ENCODE measurements around the gene GNL2. TPM values are rescaled to one million over a fixed set of nuclear protein-coding genes. Genes with fewer than 3 reads are reported as not detected.

The GNL2 gene
- total and polyA plus RNA-seq, 11 donors = 19.4 to 76.7 (median 25.1) TPM

- peaks cover 0 to 51% (median 9%) of the 10 kb centered on the region in 9 donors for H3K27me3 ChIP-seq
- ATAC-seq (no peak), DNase-seq (no peak)
- H3K4me3 ChIP-seq = no peak overlapping the region
- no peaks in the 10 kb centered on the region for H3K9me3 ChIP-seq
- TF ChIP-seq CTCF (IDR thresholded peaks at IDR 0.05) (no peak), POLR2A (IDR thresholded peaks at IDR 0.05) (no peak)
- no peaks in the 10 kb centered on the region for H3K36me3 ChIP-seq
- peaks cover 0 to 4% (median 0%) of the 10 kb centered on the region in 12 donors for H3K4me1 ChIP-seq
- intact Hi-C loops (cut with DNase I) = loop anchor here in 2 of 10 donors (10.0 kb wide), 1 partner anchor 1225 kb away; no protein-coding TSS in a partner anchor
- 59 to 72% (median 68%) methylated on average over 2 of the region's 2 CpGs for WGBS, 4 donors
- no peak overlapping the region for H3K27ac ChIP-seq
Observed at GRCh38 chr1:37609994-37610393, 14.3 kb upstream of the GNL2 start.

- DNase-seq (no peak), ATAC-seq (no peak)
- H3K4me1 ChIP-seq = peaks cover 0 to 4% (median 0%) of the 10 kb centered on the region in 12 donors
- H3K27ac ChIP-seq = no peak overlapping the region
- H3K36me3 ChIP-seq = no peaks in the 10 kb centered on the region
- intact Hi-C loops (cut with DNase I) = loop anchor here in 2 of 10 donors (10.0 kb wide), 1 partner anchor 1226 kb away; no protein-coding TSS in a partner anchor
- H3K9me3 ChIP-seq = no peaks in the 10 kb centered on the region
- no peak overlapping the region for H3K4me3 ChIP-seq
- no peak for TF ChIP-seq POLR2A (IDR thresholded peaks at IDR 0.05)
- no peak for TF ChIP-seq CTCF (IDR thresholded peaks at IDR 0.05)
- H3K27me3 ChIP-seq = peaks cover 0 to 41% (median 6%) of the 10 kb centered on the region in 9 donors
- 26 to 35% (median 29%) methylated on average over 2 of the region's 2 CpGs for WGBS, 4 donors
Observed at GRCh38 chr1:37609002-37609401, 13.3 kb upstream of the GNL2 start.

- H3K4me1 ChIP-seq = peaks cover 0 to 4% (median 0%) of the 10 kb centered on the region in 12 donors
- peaks cover 0 to 27% (median 3%) of the 10 kb centered on the region in 9 donors for H3K27me3 ChIP-seq
- H3K36me3 ChIP-seq = no peaks in the 10 kb centered on the region
- no peak overlapping the region for H3K27ac ChIP-seq
- no peak overlapping the region for H3K4me3 ChIP-seq
- intact Hi-C loops (cut with DNase I) = loop anchor here in 2 of 10 donors (10.0 kb wide), 1 partner anchor 1228 kb away; no protein-coding TSS in a partner anchor
- H3K9me3 ChIP-seq = no peaks in the 10 kb centered on the region
- 70 to 79% (median 76%) methylated on average over 15 of the region's 15 CpGs for WGBS, 4 donors
- TF ChIP-seq POLR2A (IDR thresholded peaks at IDR 0.05) = no peak
- no peak for TF ChIP-seq CTCF (IDR thresholded peaks at IDR 0.05)
- ATAC-seq (no peak), DNase-seq (no peak)
Observed at GRCh38 chr1:37606481-37607263, 10.9 kb upstream of the GNL2 start.

- H3K27me3 ChIP-seq = peaks cover 0 to 27% (median 3%) of the 10 kb centered on the region in 9 donors
- no peak overlapping the region for H3K27ac ChIP-seq
- intact Hi-C loops (cut with DNase I) = loop anchor here in 3 of 10 donors (2.0 to 10.0 kb wide), 3 partner anchors 71 to 1229 kb away; no protein-coding TSS in a partner anchor
- H3K36me3 ChIP-seq = no peaks in the 10 kb centered on the region
- H3K4me1 ChIP-seq = peaks cover 0 to 4% (median 0%) of the 10 kb centered on the region in 12 donors
- 80 to 88% (median 87%) methylated on average over 9 of the region's 9 CpGs for WGBS, 4 donors
- ATAC-seq (no peak), DNase-seq (no peak)
- H3K9me3 ChIP-seq = no peaks in the 10 kb centered on the region
- TF ChIP-seq POLR2A (IDR thresholded peaks at IDR 0.05) (no peak), CTCF (IDR thresholded peaks at IDR 0.05) (no peak)
- H3K4me3 ChIP-seq = no peak overlapping the region
Observed at GRCh38 chr1:37605806-37606474, 10.2 kb upstream of the GNL2 start.

Measured in heart left ventricle (tissue), 16 donors.